NCI-H2029 (cell line): ENCODE measurements around the gene ZBTB8B.
A peak's percentile ranks its signal among the peaks of the same experiment; 100 is the strongest.
"Not testable (repeated sequence)": the region's sequence is repeated elsewhere in the genome, so short reads cannot be mapped to it uniquely, and the experiment has no call there.

Source experiments
- DNase-seq: peaks from one replicate; lab custom pipeline; 2025; lab: John Stamatoyannopoulos, UW

ZBTB8B gene

DNA sequence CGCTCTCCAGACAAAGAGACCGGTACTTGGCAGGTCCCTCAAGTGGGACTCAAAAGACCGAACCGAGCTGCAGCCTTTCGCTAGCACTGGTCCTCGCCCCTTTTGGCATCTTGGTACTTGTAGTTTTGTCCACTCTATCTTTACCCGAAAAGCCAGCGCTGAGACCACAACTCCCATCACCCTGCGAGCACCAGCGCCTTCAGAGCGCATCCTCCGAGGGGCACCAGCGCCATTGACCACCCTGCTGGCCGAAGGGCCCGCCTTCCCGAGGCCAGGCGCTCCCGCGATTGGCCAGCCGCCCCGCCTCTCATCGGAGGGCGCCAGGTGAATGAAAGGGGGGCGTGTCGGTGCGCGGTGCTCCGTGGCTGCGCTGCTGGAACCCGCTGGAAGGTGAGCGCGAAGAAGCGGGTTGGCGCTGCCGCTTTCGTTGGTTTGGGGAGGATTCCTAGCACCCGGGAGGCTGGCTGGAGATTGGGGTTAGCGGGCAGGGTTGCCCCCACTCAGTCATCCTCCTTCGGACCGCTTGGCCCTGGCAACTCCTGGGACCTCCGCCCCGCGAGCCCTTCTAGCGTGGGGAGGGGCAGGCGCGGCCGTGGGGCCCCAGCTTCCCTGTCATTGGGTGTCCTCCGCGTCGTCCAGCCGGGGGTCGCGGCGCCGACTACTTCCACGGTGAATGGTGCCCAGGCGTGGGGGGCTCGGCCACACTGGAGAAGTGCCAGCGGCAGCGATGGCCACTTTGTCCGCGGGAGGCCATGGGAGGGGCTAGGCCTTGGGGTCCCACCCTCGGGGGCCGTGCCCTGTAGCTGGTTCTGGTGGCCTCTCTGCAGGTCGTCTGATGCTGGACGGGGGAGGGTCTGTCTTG, at the start of gene ZBTB8B:
TSS of gene ZBTB8B (plus strand) at position 357 of the 862 bp plus-strand sequence. CDS start 5,553 bp downstream, outside the sequence.
- DNase-seq, result peak; percentile 76

DNA sequence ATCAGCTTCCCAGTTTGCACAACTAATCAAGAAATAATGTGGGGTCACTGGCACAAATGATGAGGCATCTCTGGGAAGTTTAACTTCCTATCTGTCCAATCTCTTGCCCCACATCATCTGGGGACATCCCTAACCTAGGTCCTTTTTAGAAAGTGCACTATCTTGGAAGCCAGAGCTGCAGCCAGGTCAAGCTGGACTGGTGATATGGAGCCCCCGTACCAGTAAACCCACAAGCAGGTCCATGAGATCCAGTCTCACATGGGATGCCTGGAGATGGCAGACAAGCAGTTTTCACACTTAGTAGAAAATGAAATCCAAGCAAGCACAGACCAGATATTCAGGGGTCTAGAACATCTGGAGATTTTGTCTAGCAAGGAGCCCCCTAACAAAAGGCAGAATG, 43.1 kb upstream of the ZBTB8B start:
- DNase-seq, result no peak

DNA sequence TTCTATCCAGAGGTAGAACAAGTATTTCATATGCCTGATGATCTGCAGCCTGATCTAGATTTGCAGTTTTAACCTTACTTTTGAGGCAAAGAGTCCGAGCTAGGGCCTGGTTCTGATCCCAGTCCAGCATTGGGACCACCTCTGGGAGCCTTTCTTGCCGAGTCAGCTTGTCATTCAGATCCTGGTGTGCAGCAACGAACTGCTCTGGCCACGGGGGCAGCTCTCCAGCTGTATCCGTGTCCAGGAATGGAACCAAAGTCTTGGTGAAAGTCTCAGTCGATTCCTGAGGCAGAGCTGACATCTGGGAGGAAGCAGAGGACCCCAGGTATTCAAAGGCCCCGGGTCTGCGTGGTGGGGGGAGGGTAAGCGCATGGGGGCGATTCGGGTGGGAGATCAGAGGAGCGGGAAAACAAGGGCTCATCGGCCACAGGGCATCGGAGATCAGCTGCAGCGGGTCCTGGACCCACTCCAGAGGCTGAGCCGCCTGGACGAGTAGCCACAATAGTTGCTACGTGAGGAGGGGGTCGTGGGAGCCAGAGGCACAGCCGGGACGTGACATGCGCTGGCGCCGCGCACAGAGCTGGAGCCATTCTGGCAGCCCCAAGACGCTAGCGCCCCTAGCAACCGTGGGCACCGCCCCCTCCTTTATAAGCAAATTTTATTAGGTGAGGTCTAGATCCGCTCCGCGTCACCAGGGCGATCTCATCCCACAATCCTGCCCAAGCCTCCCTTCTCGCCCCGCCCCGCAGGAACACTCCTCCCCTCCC, 38.2 kb upstream of the ZBTB8B start:
- peak; percentile 37 for DNase-seq

DNA sequence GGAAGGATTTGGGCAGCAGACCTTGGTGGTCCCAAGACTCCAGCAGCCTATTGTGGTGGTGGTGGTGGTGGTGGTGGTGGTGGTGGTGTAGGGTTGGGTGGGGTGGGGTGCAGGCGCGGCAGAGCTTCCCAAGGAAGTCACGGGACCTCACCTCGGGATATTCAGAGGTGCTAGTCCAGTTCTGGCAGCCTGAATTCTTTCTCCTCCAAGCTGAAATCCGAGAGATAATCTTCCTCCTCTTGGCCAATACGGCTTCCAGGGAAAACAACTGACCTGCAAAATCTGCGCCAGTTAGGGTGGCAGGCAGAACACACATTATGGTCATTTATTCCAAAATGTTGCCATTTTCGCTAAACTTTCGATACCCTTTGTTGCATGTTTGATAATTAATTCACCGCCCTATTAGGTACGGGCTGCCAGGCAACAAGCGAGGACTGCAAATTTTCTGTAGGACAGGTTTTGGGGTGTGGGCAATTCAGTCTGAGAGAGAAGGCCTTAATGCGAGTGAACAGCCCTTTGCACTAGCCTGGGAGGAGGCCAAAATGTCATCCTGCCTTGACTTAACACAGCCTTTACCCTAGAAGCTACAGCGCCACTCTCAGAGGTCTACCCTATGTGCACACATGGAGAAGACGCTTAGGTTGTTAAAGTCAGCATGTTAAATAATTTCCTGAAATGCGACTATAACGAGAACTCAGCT, 37.5 kb upstream of the ZBTB8B start:
- no peak for DNase-seq

DNA sequence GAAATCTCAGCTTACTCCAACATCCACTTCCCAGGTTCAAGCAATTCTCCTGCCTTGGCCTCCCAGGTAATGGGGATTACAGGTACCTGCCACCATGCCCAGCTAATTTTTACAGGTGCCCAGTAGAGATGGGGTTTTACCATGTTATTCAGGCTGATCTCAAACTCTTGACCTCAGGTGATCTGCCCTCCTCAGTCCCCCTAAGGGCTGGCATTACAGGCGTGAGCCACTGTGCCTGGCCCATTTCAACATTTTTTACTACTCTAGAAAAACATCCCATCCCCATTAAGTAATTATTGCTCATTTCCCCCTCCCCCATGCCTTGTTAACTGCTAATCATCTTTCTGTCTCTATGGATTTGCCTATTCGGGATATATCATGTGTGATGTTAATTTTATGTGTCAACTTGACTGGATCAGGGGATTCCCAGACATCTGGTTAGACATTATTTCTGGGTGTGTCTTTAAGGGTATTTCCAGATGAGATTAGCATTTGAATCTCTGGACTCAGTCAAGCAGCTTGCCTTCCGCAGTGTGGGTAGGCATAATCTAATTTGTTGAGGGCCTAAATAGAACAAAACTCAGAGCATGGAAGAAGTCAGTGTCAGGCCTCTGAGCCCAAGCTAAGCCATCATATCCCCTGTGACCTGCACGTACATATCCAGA, 33.0 kb upstream of the ZBTB8B start:
- no peak for DNase-seq

DNA sequence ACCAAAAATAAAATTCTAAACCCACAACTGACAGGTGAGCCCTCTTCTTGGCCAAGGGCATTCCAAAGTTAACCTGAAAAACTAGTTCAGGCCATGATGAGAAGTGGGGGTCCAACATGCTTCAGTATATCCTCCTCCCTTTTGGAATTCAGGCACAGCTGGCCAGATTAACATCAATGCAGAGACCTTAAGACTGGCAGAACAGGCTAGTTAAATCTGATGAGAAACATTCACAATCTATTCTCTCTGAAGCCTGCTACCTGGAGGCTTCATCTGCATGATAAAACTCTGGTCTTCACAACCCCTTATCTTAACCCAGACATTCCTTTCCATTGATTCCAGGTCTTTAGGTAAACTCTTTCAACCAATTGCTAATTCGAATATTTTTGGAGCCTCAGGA, 26.7 kb upstream of the ZBTB8B start:
- no peak for DNase-seq

DNA sequence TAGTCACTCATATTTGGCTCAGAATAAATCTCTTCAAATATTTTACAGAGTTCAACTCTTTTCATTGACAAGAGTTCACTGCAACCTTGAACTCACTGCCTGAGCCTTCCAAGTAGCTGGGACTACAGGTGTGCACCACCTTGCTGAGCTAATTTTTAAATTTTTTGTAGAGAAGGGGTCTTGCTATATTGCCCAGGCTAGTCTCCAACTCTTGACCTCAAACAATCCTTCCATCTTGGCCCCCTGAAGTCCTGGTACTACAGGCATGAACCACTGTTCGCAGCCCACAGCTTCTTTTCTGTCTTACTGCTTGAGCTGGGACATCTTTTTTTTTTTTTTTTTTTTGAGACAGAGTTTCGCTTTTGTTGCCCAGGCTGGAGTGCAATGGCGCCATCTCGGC, 26.1 kb upstream of the ZBTB8B start:
- not testable (repeated sequence) for DNase-seq

DNA sequence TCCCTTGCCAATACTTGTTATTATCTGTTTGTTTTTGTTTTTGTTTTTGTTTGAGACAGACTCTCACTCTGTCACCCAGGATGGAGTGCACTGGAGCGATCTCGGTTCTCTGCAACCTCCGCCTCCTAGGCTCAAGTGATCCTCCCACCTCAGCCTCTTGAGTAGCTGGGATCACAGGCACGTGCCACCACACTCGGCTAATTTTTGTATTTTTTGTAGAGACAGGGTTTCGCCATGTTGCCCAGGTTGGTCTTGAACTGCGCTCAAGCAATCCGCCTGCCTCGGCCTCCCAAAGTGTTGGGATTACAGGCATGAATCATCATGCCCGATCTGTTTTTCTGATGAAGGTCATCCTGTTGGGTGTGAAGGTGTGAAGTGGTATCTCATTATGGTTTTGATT, 23.4 kb upstream of the ZBTB8B start:
- DNase-seq, result not testable (repeated sequence)

DNA sequence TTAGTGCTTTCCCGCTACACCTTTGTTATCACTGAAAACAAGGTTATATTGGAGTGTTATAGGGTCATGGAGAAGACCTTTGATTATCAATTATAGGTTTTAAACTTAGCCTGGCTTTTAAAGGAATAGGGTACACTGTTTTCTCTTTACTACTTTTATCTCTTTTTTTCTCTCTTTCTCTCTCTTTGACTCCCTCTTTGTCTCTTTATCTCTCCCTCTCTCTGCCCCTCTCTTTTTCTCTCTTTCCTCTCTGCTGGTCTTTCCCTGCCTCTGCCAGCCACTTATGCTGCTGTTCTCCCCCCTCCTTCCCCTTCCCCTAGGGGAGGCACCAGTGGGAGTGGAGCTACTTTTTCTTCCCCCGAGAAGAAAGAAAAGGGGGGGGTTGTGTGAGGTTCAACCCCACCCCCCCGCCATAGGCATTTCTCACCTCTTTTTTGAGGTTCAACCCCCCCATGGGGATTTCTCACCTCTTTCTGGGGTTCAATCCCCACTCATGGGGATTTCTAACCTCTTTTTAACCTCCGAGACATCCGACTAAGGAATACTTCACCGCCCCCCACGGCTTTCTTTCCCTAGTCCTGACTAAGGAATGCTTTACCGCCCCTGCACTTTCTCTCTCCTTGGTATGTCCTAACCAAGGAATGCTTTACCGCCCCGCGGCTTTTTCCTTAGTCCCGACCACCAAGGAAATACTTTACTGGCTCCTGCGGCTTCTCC, 17.2 kb upstream of the ZBTB8B start:
- no peak for DNase-seq

DNA sequence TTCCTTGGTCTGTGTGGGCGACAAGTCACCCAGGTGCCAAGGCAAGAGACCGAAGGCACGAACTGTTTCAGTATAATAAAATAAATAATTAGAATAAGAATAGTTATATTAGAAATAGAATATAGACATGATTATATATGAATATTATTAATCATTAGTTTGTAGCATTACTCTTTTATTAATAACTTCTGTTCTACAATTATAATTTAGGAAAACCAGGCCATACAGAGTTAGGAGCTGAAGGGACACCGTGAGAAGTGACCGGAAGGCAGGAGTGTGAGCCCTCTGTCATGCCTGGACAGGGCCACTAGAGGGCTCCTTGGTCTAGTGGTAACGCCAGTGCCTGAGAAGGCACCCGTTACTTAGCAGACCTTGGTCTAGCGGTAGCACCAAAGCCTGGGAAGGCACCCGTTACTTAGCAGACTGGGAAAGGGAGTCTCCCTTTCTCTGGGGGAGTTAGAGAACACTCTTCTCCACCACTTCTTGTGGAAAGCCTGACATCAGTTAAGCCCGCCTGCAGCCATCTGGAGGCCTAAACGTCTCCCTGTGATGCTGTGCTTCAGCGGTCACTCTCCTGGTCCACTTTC, 16.6 kb upstream of the ZBTB8B start:
- DNase-seq, result peak; percentile 53

DNA sequence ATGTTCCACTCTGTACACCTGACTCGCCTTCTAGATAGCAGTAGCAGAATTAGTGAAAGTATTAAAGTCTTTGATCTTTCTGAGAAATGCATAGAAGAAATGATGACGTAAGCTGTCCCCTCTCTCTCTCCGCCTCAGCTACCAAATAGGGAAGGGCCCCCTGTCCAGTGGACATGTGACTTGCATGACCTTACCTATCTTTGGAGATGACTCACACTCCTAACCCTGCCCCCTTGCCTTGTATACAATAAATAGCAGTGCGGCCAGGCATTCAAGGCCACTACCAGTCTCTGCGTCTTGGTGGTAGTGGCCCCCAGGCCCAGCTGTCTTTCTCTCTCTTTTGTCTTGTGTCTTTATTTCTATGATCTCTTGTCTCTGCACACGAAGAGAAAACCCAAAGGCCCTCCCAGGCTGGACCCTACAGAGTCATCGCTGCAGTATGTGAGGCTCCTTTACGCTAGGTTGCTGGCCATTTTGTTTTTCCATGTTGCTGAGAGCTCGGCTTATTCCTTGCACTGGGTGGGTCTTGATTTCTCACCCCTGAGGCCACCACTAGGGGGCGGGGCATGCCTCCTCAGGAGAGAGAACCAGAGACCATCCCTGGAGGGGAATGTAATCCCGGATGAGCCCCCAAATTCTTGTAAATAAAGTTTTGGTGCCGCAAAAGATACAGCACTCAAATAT, 16.0 kb upstream of the ZBTB8B start:
- no peak for DNase-seq

DNA sequence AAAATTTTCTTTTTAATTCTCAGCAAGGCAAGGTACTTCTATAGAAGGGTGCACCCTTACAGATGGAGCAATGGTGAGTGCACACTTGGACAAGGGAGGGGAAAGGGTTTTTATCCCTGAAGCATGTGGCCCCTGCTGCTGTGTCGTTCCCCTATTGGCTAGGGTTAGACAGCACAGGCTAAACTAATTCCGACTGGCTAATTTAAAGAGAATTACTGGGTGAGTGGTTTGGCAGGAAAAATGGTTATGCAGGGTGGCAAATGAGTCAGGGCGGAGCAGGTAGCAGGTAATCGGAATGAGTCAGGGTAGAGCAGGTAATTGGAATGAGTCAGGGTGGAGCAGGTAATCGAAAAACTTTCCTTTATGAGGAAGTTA, 15.4 kb upstream of the ZBTB8B start:
- DNase-seq, result not testable (repeated sequence)

DNA sequence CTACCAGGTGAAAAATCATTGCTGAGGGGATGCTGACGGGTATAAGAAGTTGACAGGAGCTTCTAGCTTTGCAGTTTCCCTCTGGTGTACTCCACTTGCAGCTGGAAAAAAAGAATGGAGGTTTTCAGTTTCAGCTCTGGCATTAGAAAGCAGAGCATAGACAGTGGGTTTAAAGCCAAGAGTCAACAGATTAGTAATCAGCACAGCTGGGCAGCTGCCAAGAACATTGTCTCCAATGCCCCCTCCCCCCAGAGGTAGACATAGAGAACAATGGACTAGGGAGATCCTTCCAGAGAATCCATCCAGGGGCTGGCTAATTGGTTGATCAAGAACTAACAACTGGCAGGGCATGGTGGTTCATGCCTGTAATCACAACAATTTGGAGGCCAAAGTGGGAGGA, 10.1 kb upstream of the ZBTB8B start:
- DNase-seq, result peak; percentile 89

DNA sequence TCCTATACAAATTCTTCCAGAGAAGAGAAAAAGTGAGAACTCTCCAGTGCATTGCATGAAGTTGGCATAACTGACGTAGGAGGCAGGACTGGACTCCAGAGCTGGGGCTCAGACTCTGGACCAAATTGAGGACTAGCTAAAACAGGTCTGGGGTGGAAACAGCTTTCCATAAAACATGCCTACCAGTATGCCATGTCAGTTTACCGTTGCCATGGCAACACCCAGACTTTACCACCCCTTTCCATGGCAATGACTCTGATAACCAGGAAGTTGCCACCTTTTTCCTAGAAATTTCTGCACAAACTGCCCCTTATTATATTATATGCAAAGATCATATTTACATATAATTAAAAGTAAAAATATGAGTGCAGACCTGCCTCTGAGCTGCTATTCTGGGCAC, 8.9 kb upstream of the ZBTB8B start:
- no peak for DNase-seq

DNA sequence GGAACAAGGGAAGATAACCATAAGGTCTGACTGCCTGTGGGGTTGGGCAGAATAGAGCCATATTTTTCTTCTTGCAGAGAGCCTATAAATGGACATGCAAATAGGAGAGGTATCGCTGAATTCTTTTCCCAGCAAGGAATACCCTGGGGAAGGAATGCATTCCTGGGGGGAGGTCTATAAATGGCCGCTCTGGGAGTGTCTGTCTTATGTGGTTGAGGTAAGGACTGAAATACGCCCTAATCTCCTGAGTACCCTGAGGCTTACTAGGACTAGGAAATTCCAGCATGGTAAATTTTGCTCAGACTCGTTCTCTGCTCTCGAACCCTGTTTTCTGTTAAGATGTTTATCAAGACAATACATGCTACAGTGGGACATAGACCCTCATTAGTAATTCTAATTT, 6.1 kb upstream of the ZBTB8B start:
- not testable (repeated sequence) for DNase-seq

DNA sequence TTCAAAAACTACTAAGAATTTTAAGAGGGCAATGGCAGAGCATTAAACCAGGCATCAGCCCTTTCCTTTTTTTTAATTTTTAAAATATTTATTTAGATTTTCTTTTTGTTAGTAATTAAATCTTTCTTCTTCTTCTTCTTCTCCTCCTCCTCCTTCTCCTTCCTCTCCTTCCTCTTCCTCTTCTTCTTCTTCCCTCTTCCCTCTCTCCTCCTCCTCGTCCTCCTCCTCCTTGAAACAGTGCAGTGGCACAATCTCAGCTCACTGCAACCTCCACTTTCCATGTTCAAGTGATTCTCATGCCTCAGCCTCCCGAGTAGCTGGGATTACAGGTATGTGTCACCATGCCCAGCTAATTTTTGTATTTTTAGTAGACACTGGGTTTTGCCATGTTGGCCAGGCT, 1.9 kb upstream of the ZBTB8B start:
- DNase-seq, result not testable (repeated sequence)

DNA sequence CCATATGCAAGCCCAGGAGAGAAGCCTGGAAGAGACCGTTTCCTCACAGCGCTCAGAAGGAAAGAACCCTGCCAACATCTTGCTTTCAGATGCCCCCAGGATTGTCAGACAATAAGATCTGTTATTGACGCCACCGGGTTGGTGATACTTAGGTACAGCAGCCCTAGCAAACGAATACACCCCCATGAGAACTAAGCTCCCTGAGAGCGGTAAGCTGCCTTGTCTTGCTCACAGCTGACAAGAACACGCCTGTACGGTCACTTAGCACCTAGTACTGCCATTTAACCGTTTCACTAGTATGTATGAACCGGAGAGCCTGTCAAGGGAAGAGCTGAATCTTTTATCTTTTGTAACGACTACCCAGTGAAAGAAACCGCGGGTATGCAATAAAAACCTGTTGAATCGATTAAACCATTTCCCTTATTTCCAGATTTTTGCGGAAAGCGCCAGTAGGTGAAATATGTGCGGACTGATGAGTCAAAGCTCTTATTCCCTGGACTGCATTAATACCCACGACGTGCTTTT, 619 bp upstream of the ZBTB8B start:
- no peak for DNase-seq

DNA sequence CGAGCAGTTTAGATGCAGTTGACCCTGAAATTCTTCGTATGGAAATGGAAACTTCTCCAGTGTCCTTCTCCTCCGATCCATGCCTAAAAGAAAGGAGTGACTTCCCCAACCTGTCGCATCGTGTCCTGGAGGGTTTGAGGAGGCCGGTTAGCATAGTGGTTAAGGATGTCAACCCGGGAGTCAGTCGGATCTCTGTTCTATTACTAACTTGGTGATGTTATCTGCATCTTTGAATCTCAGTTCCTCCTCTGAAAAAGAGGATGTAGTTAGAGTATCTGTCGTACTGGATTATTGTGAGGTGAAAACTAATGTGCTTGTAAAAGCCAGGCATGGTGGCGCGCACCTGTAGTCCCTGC, 684 bp downstream of the ZBTB8B start:
- no peak for DNase-seq

DNA sequence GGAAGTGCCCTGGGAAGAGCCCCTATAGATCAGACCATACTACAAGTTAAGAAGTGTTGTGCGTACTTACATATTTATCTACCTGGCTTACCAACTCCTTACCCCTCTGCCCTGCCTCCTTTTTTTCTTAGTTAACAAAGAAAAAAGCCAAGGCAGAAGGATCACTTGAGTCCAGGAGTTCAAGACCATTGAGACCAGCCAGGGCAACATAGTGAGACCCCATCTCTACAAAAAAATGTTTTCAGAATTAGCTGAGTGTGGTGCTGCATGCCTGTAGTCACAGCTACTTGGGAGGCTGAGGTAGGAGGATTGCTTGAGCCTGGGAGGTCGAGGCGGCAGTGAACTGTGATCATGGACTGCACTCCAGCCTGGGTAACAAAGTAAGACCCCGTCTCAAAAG, 1.9 kb downstream of the ZBTB8B start:
- no peak for DNase-seq

DNA sequence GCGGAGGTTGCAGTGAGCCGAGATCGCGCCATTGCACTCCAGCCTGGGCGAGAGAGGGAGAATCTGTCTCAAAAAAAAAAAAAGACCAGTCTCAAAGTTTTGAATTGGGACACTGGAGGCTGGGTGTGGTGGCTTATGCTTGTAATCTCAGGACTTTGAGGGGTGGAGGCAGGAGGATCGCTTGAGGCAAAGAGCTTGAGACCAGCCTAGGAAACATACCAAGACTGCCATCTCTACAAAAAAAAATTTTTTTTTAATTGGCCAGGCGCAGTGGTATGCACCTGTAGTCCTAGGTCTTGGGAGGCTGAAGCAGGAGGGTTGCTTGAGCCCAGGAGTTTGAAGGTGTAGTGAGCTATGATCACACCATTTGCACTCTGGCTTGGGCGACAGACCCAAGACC, 3.9 kb downstream of the ZBTB8B start:
- no peak for DNase-seq
